SH-SY5Y (cell line): ENCODE results near the gene EDC3.

Source experiments
- GATA2 ChIP-seq: IDR thresholded peaks from 2 replicates; pipeline ENCODE4 v1.6.1; 2011; ENCODE audit warnings: mild to moderate bottlenecking, low read depth, low read length
- GATA3 ChIP-seq: IDR thresholded peaks from 2 replicates; pipeline ENCODE4 v1.6.1; 2011; ENCODE audit warnings: low read depth, mild to moderate bottlenecking, low read length, moderate library complexity

DNA sequence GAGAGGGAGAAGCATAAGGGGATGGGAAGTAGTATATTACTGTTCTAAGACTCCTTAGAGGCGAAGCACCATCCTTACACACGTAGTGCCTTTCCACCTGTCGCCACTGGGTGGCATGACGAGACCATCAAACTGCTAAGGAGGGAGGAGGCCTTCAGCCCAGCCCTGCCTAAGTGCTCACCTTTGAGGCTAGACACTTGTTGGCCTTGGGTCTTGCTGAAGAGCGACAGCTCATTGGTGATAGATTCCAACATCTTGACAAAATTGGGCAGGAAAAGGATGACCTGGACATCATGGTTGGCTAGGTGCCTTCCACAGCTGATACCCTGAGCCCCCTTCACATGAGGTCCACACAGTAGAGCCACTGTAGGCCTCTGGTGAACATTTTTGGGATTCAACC, 60.6 kb downstream of the EDC3 start:
- no peak for TF ChIP-seq GATA2
- TF ChIP-seq GATA3 = no peak
